Parathyroid adenoma (tissue), 2 donors: Measurements from ENCODE around the gene DGCR8.

ENCODE experiments used
- H2AFZ ChIP-seq: fragments of 300-600 bp; sonication (generic); one replicate; pipeline ENCODE4 v1.7.0; 2017; ENCODE audit warnings: antibody characterized with exemption, mild to moderate bottlenecking
- H3K27ac ChIP-seq: fragments of 300-600 bp; sonication (generic); one replicate; pipeline ENCODE4 v1.7.0; 2017
- H3K27me3 ChIP-seq: fragments of 300-600 bp; sonication (generic); one replicate; pipeline ENCODE4 v1.7.0; 2017; ENCODE audit warnings: low read length; ENCODE audit not compliant: control insufficient read depth, insufficient read depth
- H3K36me3 ChIP-seq: fragments of 300-600 bp; sonication (generic); one replicate; pipeline ENCODE4 v1.7.0; 2017; ENCODE audit warnings: low read length; ENCODE audit not compliant: control insufficient read depth, insufficient read depth
- H3K4me1 ChIP-seq: fragments of 300-600 bp; sonication (generic); one replicate; pipeline ENCODE4 v1.7.0; 2017; ENCODE audit warnings: control low read depth
- H3K4me2 ChIP-seq: fragments of 300-600 bp; sonication (generic); one replicate; pipeline ENCODE4 v1.7.0; 2017; ENCODE audit warnings: low read length
- H3K4me3 ChIP-seq: fragments of 300-600 bp; sonication (generic); one replicate; pipeline ENCODE4 v1.7.0; 2017; ENCODE audit warnings: low read depth, low read length
- H3K79me2 ChIP-seq: fragments of 300-600 bp; sonication (generic); one replicate; pipeline ENCODE4 v1.7.0; 2017; ENCODE audit warnings: control low read depth
- H3K9ac ChIP-seq: fragments of 300-600 bp; sonication (generic); one replicate; pipeline ENCODE4 v1.7.0; 2017; ENCODE audit warnings: mild to moderate bottlenecking
- H3K9me3 ChIP-seq: fragments of 300-600 bp; sonication (generic); one replicate; pipeline ENCODE4 v1.7.0; 2017; ENCODE audit warnings: low read length; ENCODE audit not compliant: control insufficient read depth
- CTCF ChIP-seq: fragments of 300-600 bp; sonication (generic); IDR thresholded peaks from one replicate; pipeline ENCODE4 v1.7.0; 2017; ENCODE audit warnings: antibody characterized with exemption, mild to moderate bottlenecking
- donor health status: primary hyperparathyroidism.

Gene DGCR8

DNA sequence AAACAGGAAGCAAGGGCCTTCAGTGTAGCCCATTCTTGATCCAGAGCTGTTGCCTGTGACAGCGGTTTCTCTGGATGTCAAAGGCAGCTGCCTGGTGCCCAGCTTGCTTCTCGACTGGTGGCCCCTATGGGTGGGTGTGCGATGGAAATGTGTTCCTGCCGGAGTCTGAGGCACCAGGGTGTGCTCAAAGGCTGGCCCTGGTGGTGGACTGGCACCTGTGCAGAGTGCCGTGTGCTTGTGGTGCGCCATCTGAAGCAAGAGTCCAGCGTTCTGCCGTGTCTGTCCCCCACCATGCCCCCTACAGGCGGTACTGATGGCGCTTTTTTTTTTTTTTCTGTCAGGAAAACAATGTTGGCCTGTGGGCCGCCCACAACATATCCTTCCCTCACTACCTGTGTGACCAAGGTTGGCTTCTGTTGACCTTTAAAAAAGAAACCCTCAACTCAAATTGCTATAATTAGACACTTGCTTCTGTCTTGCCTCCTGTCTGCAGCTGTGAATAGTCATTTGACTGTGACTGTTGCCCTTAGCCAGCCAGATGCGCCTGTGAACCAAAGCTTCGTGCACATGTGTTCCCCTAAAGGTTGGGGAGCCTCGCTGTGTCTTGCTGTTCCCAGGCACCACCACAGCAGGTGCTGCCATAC is 31.1 kb downstream of the DGCR8 start:
- no peaks in the 10 kb centered on the region for H3K27me3 ChIP-seq
- H3K36me3 ChIP-seq, result no peaks in the 10 kb centered on the region
- no peaks in the 10 kb centered on the region for H3K4me1 ChIP-seq
- no peak overlapping the region for H3K4me3 ChIP-seq
- no peak overlapping the region for H3K4me2 ChIP-seq
- no peak for TF ChIP-seq CTCF
- no peak overlapping the region for H2AFZ ChIP-seq
- no peaks in the 10 kb centered on the region for H3K79me2 ChIP-seq
- no peaks in the 10 kb centered on the region for H3K9me3 ChIP-seq
- no peak overlapping the region for H3K9ac ChIP-seq
- H3K27ac ChIP-seq, result no peak overlapping the region

GRCh38 chr22:20111689-20112622 is 31.9 kb downstream of the DGCR8 start:
- H3K79me2 ChIP-seq, result no peaks in the 10 kb centered on the region
- H3K27me3 ChIP-seq, result no peaks in the 10 kb centered on the region
- H3K9me3 ChIP-seq, result no peaks in the 10 kb centered on the region
- H2AFZ ChIP-seq, result no peak overlapping the region
- TF ChIP-seq CTCF, result no peak
- no peaks in the 10 kb centered on the region for H3K4me1 ChIP-seq
- H3K36me3 ChIP-seq, result no peaks in the 10 kb centered on the region
- H3K4me3 ChIP-seq, result no peak overlapping the region
- H3K27ac ChIP-seq, result no peak overlapping the region
- no peak overlapping the region for H3K9ac ChIP-seq
- no peak overlapping the region for H3K4me2 ChIP-seq

DNA sequence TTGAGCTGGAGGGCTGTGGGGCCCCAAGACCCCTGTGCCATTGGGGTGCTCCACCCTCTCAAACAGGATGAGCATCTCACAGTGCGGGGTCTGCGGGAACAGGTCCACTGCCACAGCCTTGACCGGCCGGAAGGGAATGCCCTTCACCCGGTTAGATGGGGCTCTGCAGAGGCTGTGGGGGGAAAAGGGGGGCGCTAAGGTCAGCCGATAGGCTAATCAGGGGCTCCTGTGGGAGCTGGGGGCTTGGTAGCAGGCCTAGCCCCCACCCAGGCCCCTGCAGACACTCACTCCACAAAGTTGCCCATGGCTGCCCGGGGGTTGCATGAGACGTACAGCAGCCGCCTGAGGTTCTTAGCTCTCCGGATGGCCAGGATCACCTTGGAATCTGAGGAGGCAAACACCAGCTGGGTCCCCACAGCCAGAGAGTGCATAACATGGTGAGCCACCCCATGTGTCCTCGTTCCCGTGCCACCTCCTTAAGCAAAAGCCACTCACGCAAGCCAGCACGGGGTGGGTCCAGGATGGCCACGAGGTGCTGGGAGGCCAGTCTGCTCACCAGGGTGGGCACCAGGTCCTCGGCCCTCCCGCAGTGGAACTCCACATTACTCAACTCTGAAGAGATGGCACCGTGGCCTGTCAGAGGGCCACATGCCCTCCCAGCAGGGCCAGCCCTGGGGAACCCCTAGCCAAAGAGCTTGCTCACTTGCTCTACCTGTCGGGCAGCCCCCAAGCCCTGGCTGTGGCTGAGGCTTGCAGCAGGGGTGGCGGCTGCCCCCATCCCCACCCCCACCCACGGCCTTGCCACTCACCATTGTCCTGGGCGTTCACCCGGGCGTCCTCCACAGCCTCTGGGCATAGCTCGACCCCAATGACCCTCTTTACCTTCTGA is 32.8 kb downstream of the DGCR8 start:
- H3K4me3 ChIP-seq, result no peak overlapping the region
- H3K4me2 ChIP-seq, result no peak overlapping the region
- H3K4me1 ChIP-seq, result no peaks in the 10 kb centered on the region
- no peaks in the 10 kb centered on the region for H3K79me2 ChIP-seq
- no peaks in the 10 kb centered on the region for H3K9me3 ChIP-seq
- no peak overlapping the region for H2AFZ ChIP-seq
- H3K27ac ChIP-seq, result no peak overlapping the region
- no peak overlapping the region for H3K9ac ChIP-seq
- H3K27me3 ChIP-seq, result no peaks in the 10 kb centered on the region
- no peak for TF ChIP-seq CTCF
- H3K36me3 ChIP-seq, result no peaks in the 10 kb centered on the region

- no peaks in the 10 kb centered on the region for H3K27me3 ChIP-seq
- H2AFZ ChIP-seq, result no peak overlapping the region
- H3K36me3 ChIP-seq, result no peaks in the 10 kb centered on the region
- no peak overlapping the region for H3K9ac ChIP-seq
- no peak for TF ChIP-seq CTCF
- peaks cover 2% of the 10 kb centered on the region for H3K79me2 ChIP-seq
- H3K4me2 ChIP-seq, result no peak overlapping the region
- no peak overlapping the region for H3K4me3 ChIP-seq
- H3K27ac ChIP-seq, result no peak overlapping the region
- H3K9me3 ChIP-seq, result no peaks in the 10 kb centered on the region
- no peaks in the 10 kb centered on the region for H3K4me1 ChIP-seq
Observed at GRCh38 chr22:20113551-20114310, 33.7 kb downstream of the DGCR8 start.
